Measurements from ENCODE around the gene DET1.

DET1 gene

GRCh38 chr15:88586401-88587162, 40.1 kb upstream of the DET1 start:
- Histone ChIP-seq H3K27me3 (replicated peaks; ENCODE audit: insufficient read depth, low read length) (no peaks in the 10 kb centered on the region), H3K4me1 (ENCODE audit: low read length) (no peaks in the 10 kb centered on the region), H3K9ac (ENCODE audit: low read length) (no peak overlapping the region), H3K9me2 (replicated peaks; ENCODE audit: insufficient read depth, low read length) (no peaks in the 10 kb centered on the region), H2AFZ (ENCODE audit: low read length) (no peak overlapping the region), H3K27ac (ENCODE audit: low read length) (no peak overlapping the region), H3K36me3 (replicated peaks; ENCODE audit: insufficient read depth, low read length) (no peaks in the 10 kb centered on the region), H3F3A (ENCODE audit: insufficient read depth, low read length) (no peaks in the 10 kb centered on the region), H3K9me3 (replicated peaks; ENCODE audit: insufficient read depth, low read length) (no peaks in the 10 kb centered on the region), H4K20me1 (ENCODE audit: insufficient read depth, low read length) (no peaks in the 10 kb centered on the region), H3K79me2 (ENCODE audit: low read length) (no peaks in the 10 kb centered on the region), H3K4me3 (ENCODE audit: low read length) (no peak overlapping the region), H3K4me2 (ENCODE audit: low read depth, low read length) (no peak overlapping the region)
- no peak for DNase-seq
- TF ChIP-seq EZH2phosphoT487 (IDR thresholded peaks at IDR 0.05; ENCODE audit: low read length) (no peak), CTCF (IDR thresholded peaks at IDR 0.05; ENCODE audit: low read length) (no peak), EZH2 (optimal IDR thresholded peaks at IDR 0.05; ENCODE audit: low read depth, low read length) (no peak)

GRCh38 chr15:88580532-88580931, 34.1 kb upstream of the DET1 start:
- Histone ChIP-seq H3K36me3 (replicated peaks; ENCODE audit: insufficient read depth, low read length) (no peaks in the 10 kb centered on the region), H3K4me3 (ENCODE audit: low read length) (no peak overlapping the region), H3K9me3 (replicated peaks; ENCODE audit: insufficient read depth, low read length) (no peaks in the 10 kb centered on the region), H2AFZ (ENCODE audit: low read length) (no peak overlapping the region), H3K4me1 (ENCODE audit: low read length) (no peaks in the 10 kb centered on the region), H3K27ac (ENCODE audit: low read length) (no peak overlapping the region), H4K20me1 (ENCODE audit: insufficient read depth, low read length) (no peaks in the 10 kb centered on the region), H3K27me3 (replicated peaks; ENCODE audit: insufficient read depth, low read length) (no peaks in the 10 kb centered on the region), H3F3A (ENCODE audit: insufficient read depth, low read length) (no peaks in the 10 kb centered on the region), H3K4me2 (ENCODE audit: low read depth, low read length) (no peak overlapping the region), H3K9me2 (replicated peaks; ENCODE audit: insufficient read depth, low read length) (no peaks in the 10 kb centered on the region), H3K9ac (ENCODE audit: low read length) (no peak overlapping the region), H3K79me2 (ENCODE audit: low read length) (no peaks in the 10 kb centered on the region)
- DNase-seq, result no peak
- TF ChIP-seq EZH2 (optimal IDR thresholded peaks at IDR 0.05; ENCODE audit: low read depth, low read length) (no peak), EZH2phosphoT487 (IDR thresholded peaks at IDR 0.05; ENCODE audit: low read length) (no peak), CTCF (IDR thresholded peaks at IDR 0.05; ENCODE audit: low read length) (no peak)

GRCh38 chr15:88579322-88579721, 32.8 kb upstream of the DET1 start:
- Histone ChIP-seq H4K20me1 (ENCODE audit: insufficient read depth, low read length) (no peaks in the 10 kb centered on the region), H3K79me2 (ENCODE audit: low read length) (no peaks in the 10 kb centered on the region), H3K9me2 (replicated peaks; ENCODE audit: insufficient read depth, low read length) (no peaks in the 10 kb centered on the region), H3K27ac (ENCODE audit: low read length) (no peak overlapping the region), H3K36me3 (replicated peaks; ENCODE audit: insufficient read depth, low read length) (no peaks in the 10 kb centered on the region), H3K27me3 (replicated peaks; ENCODE audit: insufficient read depth, low read length) (no peaks in the 10 kb centered on the region), H3K9ac (ENCODE audit: low read length) (no peak overlapping the region), H3F3A (ENCODE audit: insufficient read depth, low read length) (no peaks in the 10 kb centered on the region), H3K4me2 (ENCODE audit: low read depth, low read length) (no peak overlapping the region), H3K4me1 (ENCODE audit: low read length) (no peaks in the 10 kb centered on the region), H2AFZ (ENCODE audit: low read length) (no peak overlapping the region), H3K9me3 (replicated peaks; ENCODE audit: insufficient read depth, low read length) (no peaks in the 10 kb centered on the region), H3K4me3 (ENCODE audit: low read length) (no peak overlapping the region)
- no peak for TF ChIP-seq CTCF (IDR thresholded peaks at IDR 0.05; ENCODE audit: low read length)
- DNase-seq, result no peak

Data from MM.1S (cell line).